ENCODE results near the gene GPRC5A.

DNA sequence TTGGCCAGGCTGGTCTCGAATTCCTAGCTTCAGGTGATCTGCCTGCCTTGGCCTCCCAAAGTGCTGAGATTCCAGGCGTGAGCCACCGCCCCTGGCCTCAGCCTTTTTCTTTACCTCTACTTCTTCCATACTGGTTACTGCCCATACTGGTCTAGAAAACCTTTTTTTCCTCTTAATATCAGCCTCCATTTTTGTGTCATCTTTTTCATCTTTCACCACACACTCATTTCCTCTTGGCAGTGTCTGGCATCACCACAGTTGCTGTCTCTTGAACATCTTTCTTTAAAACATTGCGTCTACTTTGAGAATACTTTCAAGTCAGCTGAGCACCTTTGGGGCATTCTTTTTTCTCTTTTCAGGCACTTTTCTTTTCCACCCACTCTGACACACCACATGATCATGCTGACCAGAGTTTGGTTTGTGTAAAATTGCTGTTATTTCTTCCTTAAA, 45.5 kb upstream of the GPRC5A start:
- TF ChIP-seq, protein P1, sequence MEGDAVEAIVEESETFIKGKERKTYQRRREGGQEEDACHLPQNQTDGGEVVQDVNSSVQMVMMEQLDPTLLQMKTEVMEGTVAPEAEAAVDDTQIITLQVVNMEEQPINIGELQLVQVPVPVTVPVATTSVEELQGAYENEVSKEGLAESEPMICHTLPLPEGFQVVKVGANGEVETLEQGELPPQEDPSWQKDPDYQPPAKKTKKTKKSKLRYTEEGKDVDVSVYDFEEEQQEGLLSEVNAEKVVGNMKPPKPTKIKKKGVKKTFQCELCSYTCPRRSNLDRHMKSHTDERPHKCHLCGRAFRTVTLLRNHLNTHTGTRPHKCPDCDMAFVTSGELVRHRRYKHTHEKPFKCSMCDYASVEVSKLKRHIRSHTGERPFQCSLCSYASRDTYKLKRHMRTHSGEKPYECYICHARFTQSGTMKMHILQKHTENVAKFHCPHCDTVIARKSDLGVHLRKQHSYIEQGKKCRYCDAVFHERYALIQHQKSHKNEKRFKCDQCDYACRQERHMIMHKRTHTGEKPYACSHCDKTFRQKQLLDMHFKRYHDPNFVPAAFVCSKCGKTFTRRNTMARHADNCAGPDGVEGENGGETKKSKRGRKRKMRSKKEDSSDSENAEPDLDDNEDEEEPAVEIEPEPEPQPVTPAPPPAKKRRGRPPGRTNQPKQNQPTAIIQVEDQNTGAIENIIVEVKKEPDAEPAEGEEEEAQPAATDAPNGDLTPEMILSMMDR (IDR thresholded peaks at IDR 0.05): no peak
- TF ChIP-seq POLR2A (IDR thresholded peaks at IDR 0.05): no peak
- TF ChIP-seq POLR2AphosphoS5 (IDR thresholded peaks at IDR 0.05): no peak

Data from breast epithelium (tissue), 3 donors.